GM19023 (cell line): ENCODE measurements around the gene RNF125.
"Not testable (repeated sequence)": the region's sequence is repeated elsewhere in the genome, so short reads cannot be mapped to it uniquely, and the experiment has no call there.

Experiments used
- ATAC-seq: cut with Tn5 transposase; IDR thresholded peaks from one replicate; pipeline ENCODE4 v1.9.1; 2021; ENCODE audit warnings: mild to moderate bottlenecking, moderate library complexity; ENCODE audit not compliant: unreplicated experiment

The RNF125 gene

GRCh38 chr18:32083781-32084180, 65.2 kb downstream of the RNF125 start:
- no peak for ATAC-seq

- ATAC-seq = no peak
These were observed 68.3 kb downstream of the RNF125 start for GRCh38 chr18:32086881-32087280.

- not testable (repeated sequence) for ATAC-seq
These were observed 72.2 kb downstream of the RNF125 start for GRCh38 chr18:32090831-32091230.

- no peak for ATAC-seq
These were observed 72.7 kb downstream of the RNF125 start for GRCh38 chr18:32091325-32091723.

- peak; percentile 62 for ATAC-seq
These were observed 73.2 kb downstream of the RNF125 start, which contains the start of gene RNF138 for GRCh38 chr18:32091724-32092421. Gene RNF138 (plus strand): TSS chr18:32091874. CDS start chr18:32092777, 903 bp downstream.

- ATAC-seq = peak; percentile 79
These were observed 73.9 kb downstream of the RNF125 start for GRCh38 chr18:32092422-32093101.

- peak; percentile 28 for ATAC-seq
These were observed 74.5 kb downstream of the RNF125 start for GRCh38 chr18:32093102-32093511.

GRCh38 chr18:32093523-32093922, 74.9 kb downstream of the RNF125 start:
- no peak for ATAC-seq

GRCh38 chr18:32095192-32095899, 76.7 kb downstream of the RNF125 start:
- no peak for ATAC-seq

GRCh38 chr18:32095900-32096229, 77.2 kb downstream of the RNF125 start:
- no peak for ATAC-seq

GRCh38 chr18:32096946-32097345, 78.3 kb downstream of the RNF125 start:
- no peak for ATAC-seq

GRCh38 chr18:32104516-32104915, 85.9 kb downstream of the RNF125 start:
- no peak for ATAC-seq

GRCh38 chr18:32110005-32110404, 91.4 kb downstream of the RNF125 start:
- ATAC-seq = no peak

GRCh38 chr18:32111706-32112105, 93.1 kb downstream of the RNF125 start:
- ATAC-seq = no peak

- ATAC-seq = no peak
These were observed 94.2 kb downstream of the RNF125 start for GRCh38 chr18:32112826-32113225.

GRCh38 chr18:32114293-32114942, 95.8 kb downstream of the RNF125 start:
- no peak for ATAC-seq

- ATAC-seq = no peak
These were observed 103.4 kb downstream of the RNF125 start for GRCh38 chr18:32122039-32122438.
